Esophagus muscularis mucosa (tissue), 4 donors: ENCODE data around the gene NKIRAS2. TPM values are rescaled to one million over a fixed set of nuclear protein-coding genes. Genes with fewer than 3 reads are reported as not detected.

Source experiments
- DNase-seq: peaks from one replicate; pipeline ENCODE4 v3.0.0-alpha.2; 2017; ENCODE audit errors: extremely low spot score
- H3K27ac ChIP-seq, 4 donors: fragments of 200-600 bp; sonication (generic); replicated peaks in 1 of 4; 1 replicate in 3 of 4; 2 replicates in 1 of 4; pipeline ENCODE4 v1.5.1; 2016 to 2019; ENCODE audit warnings: mild to moderate bottlenecking in 1 of 4
- H3K27me3 ChIP-seq, 4 donors: fragments of 200-600 bp; sonication (generic); one replicate each; pipeline versions ENCODE4 v1.5.1 to v1.6.0; 2016 to 2019
- H3K36me3 ChIP-seq, 4 donors: fragments of 200-600 bp; sonication (generic); one replicate each; pipeline ENCODE4 v1.5.1; 2016 to 2019
- H3K4me1 ChIP-seq, 4 donors: fragments of 200-600 bp; sonication (generic); one replicate each; pipeline ENCODE4 v1.5.1; 2016 to 2019
- H3K4me3 ChIP-seq, 4 donors: fragments of 200-600 bp; sonication (generic); 1 replicate in 2 of 4; 2 replicates in 2 of 4; pipeline ENCODE4 v1.5.1; 2016 to 2019; ENCODE audit warnings: mild to moderate bottlenecking in 4 of 4, moderate library complexity in 1 of 4
- H3K9me3 ChIP-seq, 4 donors: fragments of 200-600 bp; sonication (generic); 1 replicate in 3 of 4; 2 replicates in 1 of 4; pipeline ENCODE4 v1.5.1; 2016 to 2019
- EP300 ChIP-seq: sonication (generic); formaldehyde crosslinking; IDR thresholded peaks from one replicate; pipeline ENCODE4 v1.6.1; 2017; ENCODE audit warnings: antibody characterized with exemption
- POLR2A ChIP-seq: fragments of 450-650 bp; IDR thresholded peaks from one replicate; pipeline ENCODE4 v1.6.1; 2017; ENCODE audit warnings: antibody characterized with exemption, moderate library complexity, mild to moderate bottlenecking, low read depth
- POLR2AphosphoS5 ChIP-seq, 2 donors: sonication (generic); formaldehyde crosslinking; IDR thresholded peaks; one replicate each; pipeline ENCODE4 v1.6.1; 2017; ENCODE audit warnings: antibody characterized with exemption in 2 of 2
- WGBS: methylation state at CpG from one replicate; pipeline ENCODE4 v1.1.5; 2018; 5-methylcytosine and 5-hydroxymethylcytosine counted together
- intact Hi-C: fragments of 100-400 bp; cut with DNase I; formaldehyde crosslinking; loops from one replicate; pipeline ENCODE4 v1.15.1; 2023
- total RNA-seq, 4 donors: library from RNA; depleted of rRNA; stranded (reverse); fragments of >200 nt; gene quantifications; one replicate each; pipeline versions ENCODE4 v1.1.0 to v1.2.1, GENCODE V29; 2016
- TF ChIP-seq, protein P1 (sequence below), 3 experiments: fragments of 200-600 bp in 2 of 3; fragments of 450-650 bp in 1 of 3; sonication (generic) in 2 of 3; IDR thresholded peaks; one replicate each; pipeline ENCODE4 v1.5.1; 2017 to 2019; ENCODE audit warnings: antibody characterized with exemption in 3 of 3, mild to moderate bottlenecking in 2 of 3, moderate library complexity in 1 of 3

The NKIRAS2 gene
- total RNA-seq, 4 donors from 2014 or later = 44.0 to 74.3 (median 59.0) TPM

GRCh38 chr17:42034059-42034458 lies 14.2 kb downstream of the NKIRAS2 start:
- intact Hi-C loops = no loop called here
- H3K4me1 ChIP-seq = no peaks in the 10 kb centered on the region
- no peak for TF ChIP-seq EP300
- no peak for TF ChIP-seq POLR2A
- TF ChIP-seq, protein P1, sequence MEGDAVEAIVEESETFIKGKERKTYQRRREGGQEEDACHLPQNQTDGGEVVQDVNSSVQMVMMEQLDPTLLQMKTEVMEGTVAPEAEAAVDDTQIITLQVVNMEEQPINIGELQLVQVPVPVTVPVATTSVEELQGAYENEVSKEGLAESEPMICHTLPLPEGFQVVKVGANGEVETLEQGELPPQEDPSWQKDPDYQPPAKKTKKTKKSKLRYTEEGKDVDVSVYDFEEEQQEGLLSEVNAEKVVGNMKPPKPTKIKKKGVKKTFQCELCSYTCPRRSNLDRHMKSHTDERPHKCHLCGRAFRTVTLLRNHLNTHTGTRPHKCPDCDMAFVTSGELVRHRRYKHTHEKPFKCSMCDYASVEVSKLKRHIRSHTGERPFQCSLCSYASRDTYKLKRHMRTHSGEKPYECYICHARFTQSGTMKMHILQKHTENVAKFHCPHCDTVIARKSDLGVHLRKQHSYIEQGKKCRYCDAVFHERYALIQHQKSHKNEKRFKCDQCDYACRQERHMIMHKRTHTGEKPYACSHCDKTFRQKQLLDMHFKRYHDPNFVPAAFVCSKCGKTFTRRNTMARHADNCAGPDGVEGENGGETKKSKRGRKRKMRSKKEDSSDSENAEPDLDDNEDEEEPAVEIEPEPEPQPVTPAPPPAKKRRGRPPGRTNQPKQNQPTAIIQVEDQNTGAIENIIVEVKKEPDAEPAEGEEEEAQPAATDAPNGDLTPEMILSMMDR (IDR thresholded peaks at IDR 0.05) = no peak
- no peak for TF ChIP-seq POLR2AphosphoS5 (IDR thresholded peaks at IDR 0.05)

GRCh38 chr17:42038221-42038973 lies 18.5 kb downstream of the NKIRAS2 start:
- H3K36me3 ChIP-seq = peaks cover 0 to 7% (median 0%) of the 10 kb centered on the region in 4 donors
- H3K27ac ChIP-seq = no peak overlapping the region
- H3K4me3 ChIP-seq = no peak overlapping the region
- WGBS = 81% methylated on average over 5 of the region's 5 CpGs
- no peak for DNase-seq
- H3K9me3 ChIP-seq = no peaks in the 10 kb centered on the region
- H3K27me3 ChIP-seq = peaks cover 0 to 55% (median 6%) of the 10 kb centered on the region in 4 donors
- intact Hi-C loops = no loop called here
- TF ChIP-seq, protein P1 (IDR thresholded peaks at IDR 0.05) = no peak
- no peak for TF ChIP-seq EP300
- TF ChIP-seq POLR2AphosphoS5 (IDR thresholded peaks at IDR 0.05) = no peak
- no peak for TF ChIP-seq POLR2A
- H3K4me1 ChIP-seq = peaks cover 0 to 11% (median 7%) of the 10 kb centered on the region in 4 donors

More at GRCh38 chr17:42034059-42034458, 14.2 kb downstream of the NKIRAS2 start:
- H3K4me3 ChIP-seq = no peak overlapping the region
- H3K27ac ChIP-seq = no peak overlapping the region
- no peak for DNase-seq
- no peaks in the 10 kb centered on the region for H3K9me3 ChIP-seq
- H3K36me3 ChIP-seq = no peaks in the 10 kb centered on the region
- peaks cover 0 to 55% (median under 1%) of the 10 kb centered on the region in 4 donors for H3K27me3 ChIP-seq
- 49% methylated on average over 5 of the region's 6 CpGs for WGBS

DNA sequence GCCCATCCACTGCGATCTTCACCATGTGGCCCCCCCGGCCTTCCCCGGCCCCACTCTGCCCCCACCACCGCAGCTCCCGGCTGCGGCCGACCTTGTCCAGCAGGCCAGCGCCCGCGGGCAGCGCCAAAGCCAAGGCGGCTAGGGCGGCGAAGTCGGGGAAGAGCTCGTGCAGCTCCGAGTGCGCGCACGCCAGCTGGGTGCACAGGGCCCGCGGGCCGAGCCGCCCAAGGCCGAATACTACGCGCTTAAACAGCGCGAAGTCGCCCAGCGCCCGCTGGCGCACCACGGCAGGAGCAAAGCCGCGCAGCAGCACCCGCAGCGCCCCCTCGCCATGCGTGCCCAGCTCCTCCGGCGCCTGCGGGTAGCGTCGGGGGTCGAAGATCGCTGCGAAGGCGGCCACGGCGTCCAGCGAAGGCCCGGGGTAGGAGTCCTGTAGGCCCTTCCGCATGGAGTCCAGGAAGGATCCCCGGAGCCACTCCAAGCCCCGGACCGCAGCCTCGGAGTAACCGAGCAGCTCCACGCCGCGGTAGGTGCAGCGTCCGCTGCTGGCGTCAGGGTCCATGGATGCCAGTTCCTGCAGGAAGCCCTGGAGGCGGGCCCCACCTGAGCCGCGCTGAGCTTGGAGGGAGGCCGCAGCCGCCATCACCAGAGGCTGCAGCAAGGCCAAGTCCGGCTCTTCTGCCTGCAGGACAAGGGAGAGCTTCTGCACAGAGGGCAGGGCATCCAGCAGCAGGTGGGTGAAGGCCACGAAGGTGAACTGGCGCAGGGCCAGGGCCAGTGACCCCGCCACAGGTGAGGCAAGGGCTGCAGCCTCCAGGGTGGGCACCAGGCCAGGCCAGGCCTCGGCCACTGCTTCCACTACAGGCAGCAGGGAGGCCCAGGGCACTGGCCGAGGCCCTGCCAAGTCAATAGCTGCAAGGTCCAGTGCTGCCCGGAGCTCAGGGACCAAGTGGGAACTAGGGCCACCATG lies 20.2 kb downstream of the NKIRAS2 start:
- Histone ChIP-seq H3K4me3 (peak overlapping the region; percentile 2 to 31 (median 21)), H3K4me1 (peaks cover 0 to 11% (median 7%) of the 10 kb centered on the region in 4 donors), H3K27ac (no peak overlapping the region), H3K36me3 (peaks cover 0 to 7% (median 0%) of the 10 kb centered on the region in 4 donors), H3K27me3 (peaks cover 0 to 47% (median 6%) of the 10 kb centered on the region in 4 donors), H3K9me3 (no peaks in the 10 kb centered on the region)
- intact Hi-C loops = no loop called here
- TF ChIP-seq POLR2A (no peak), EP300 (no peak), POLR2AphosphoS5 (IDR thresholded peaks at IDR 0.05) (no peak)
- TF ChIP-seq, protein P1 (IDR thresholded peaks at IDR 0.05) = no peak
- WGBS = 53% methylated on average over 29 of the region's 77 CpGs
- no peak for DNase-seq

GRCh38 chr17:42040818-42041217 lies 20.9 kb downstream of the NKIRAS2 start:
- intact Hi-C loops = no loop called here
- TF ChIP-seq, protein P1 (IDR thresholded peaks at IDR 0.05) = no peak
- no peak for TF ChIP-seq POLR2A
- no peak for TF ChIP-seq POLR2AphosphoS5 (IDR thresholded peaks at IDR 0.05)
- no peak for TF ChIP-seq EP300
- Histone ChIP-seq H3K9me3 (no peaks in the 10 kb centered on the region), H3K4me1 (peaks cover 0 to 11% (median 7%) of the 10 kb centered on the region in 4 donors), H3K36me3 (peaks cover 0 to 7% (median 0%) of the 10 kb centered on the region in 4 donors), H3K4me3 (no peak overlapping the region), H3K27me3 (peaks cover 0 to 44% (median 6%) of the 10 kb centered on the region in 4 donors), H3K27ac (no peak overlapping the region)
- no peak for DNase-seq
- 90% methylated on average over 4 of the region's 10 CpGs for WGBS
